ENCODE measurements around the gene PTMS.

DNA sequence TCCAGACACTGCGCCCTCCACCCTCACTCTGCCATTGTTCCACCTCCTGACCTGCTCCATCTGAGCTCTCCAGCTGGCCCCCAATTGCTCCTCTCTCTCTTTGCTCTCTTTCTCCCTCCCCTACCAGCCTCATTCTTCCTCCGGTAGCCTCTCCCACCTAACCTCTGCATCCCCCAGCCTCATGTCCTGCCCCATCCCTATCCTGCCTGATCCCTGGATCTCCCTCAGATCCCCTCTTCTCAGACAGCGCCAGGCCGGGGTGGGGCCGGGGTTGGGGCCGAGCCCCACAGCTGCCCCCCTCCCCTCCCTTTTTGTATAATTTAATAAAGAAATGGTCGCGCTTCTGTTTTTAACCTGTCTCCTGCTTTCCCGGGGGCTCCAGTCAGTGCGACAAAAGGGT, 4.4 kb downstream of the PTMS start:
- TF ChIP-seq, protein P1, sequence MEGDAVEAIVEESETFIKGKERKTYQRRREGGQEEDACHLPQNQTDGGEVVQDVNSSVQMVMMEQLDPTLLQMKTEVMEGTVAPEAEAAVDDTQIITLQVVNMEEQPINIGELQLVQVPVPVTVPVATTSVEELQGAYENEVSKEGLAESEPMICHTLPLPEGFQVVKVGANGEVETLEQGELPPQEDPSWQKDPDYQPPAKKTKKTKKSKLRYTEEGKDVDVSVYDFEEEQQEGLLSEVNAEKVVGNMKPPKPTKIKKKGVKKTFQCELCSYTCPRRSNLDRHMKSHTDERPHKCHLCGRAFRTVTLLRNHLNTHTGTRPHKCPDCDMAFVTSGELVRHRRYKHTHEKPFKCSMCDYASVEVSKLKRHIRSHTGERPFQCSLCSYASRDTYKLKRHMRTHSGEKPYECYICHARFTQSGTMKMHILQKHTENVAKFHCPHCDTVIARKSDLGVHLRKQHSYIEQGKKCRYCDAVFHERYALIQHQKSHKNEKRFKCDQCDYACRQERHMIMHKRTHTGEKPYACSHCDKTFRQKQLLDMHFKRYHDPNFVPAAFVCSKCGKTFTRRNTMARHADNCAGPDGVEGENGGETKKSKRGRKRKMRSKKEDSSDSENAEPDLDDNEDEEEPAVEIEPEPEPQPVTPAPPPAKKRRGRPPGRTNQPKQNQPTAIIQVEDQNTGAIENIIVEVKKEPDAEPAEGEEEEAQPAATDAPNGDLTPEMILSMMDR (IDR thresholded peaks at IDR 0.05; ENCODE audit: low read depth, low read length) = no peak
- TF ChIP-seq EZH2phosphoT487 (IDR thresholded peaks at IDR 0.05; ENCODE audit: low read depth) = no peak
